Activated CD4-positive, alpha-beta T cell treated with anti-CD3 and anti-CD28 coated beads for 36 hours (primary cell): ENCODE measurements around the gene DCUN1D2. TPM values are rescaled to one million over a fixed set of nuclear protein-coding genes. Genes with fewer than 3 reads are reported as not detected.

Source experiments
- ATAC-seq: fragments of 200-7000 bp; cut with Tn5 transposase; one replicate; pipeline ENCODE4 v1.10.0; 2021; ENCODE audit warnings: mild to moderate bottlenecking, moderate library complexity
- CTCF ChIA-PET: fragments of 350-600 bp; sonication (Branson Sonifier 250); formaldehyde crosslinking; loops from one replicate; lab custom pipeline; 2021; ENCODE audit warnings: antibody characterized with exemption; lab: Charles Lee
- POLR2A ChIA-PET: fragments of 350-600 bp; sonication (Branson Sonifier 250); formaldehyde crosslinking; loops from one replicate; lab custom pipeline; 2021; ENCODE audit warnings: antibody characterized with exemption, inconsistent platforms; lab: Charles Lee
- DNase-seq: peaks from one replicate; pipeline ENCODE4 v3.0.0-alpha.2; 2020
- H3K27ac Mint-ChIP-seq: one replicate; pipeline ENCODE4 v1.8.0; 2021; ENCODE audit warnings: mixed read lengths
- H3K27me3 Mint-ChIP-seq: one replicate; pipeline ENCODE4 v1.8.0; 2021; ENCODE audit warnings: mixed read lengths
- H3K36me3 Mint-ChIP-seq: one replicate; pipeline ENCODE4 v1.8.0; 2021; ENCODE audit warnings: low read depth, mixed read lengths
- H3K4me1 Mint-ChIP-seq: one replicate; pipeline ENCODE4 v1.8.0; 2021; ENCODE audit warnings: mixed read lengths
- H3K4me3 Mint-ChIP-seq: one replicate; pipeline ENCODE4 v1.8.0; 2021; ENCODE audit warnings: mild to moderate bottlenecking, moderate library complexity, mixed read lengths
- H3K9me3 Mint-ChIP-seq: one replicate; pipeline ENCODE4 v1.8.0; 2021; ENCODE audit warnings: low read depth, mixed read lengths
- intact Hi-C, 2 experiments: fragments of 100-400 bp; cut with DNase I in 1 of 2; cut with micrococcal nuclease in 1 of 2; formaldehyde crosslinking; loops; one replicate each; pipeline versions ENCODE4 v1.14.2 to v1.15.1; 2022 to 2024; cut with DNase I, micrococcal nuclease
- total RNA-seq, 2 experiments: library from RNA; stranded (reverse); gene quantifications; one replicate each; pipeline ENCODE4 v1.2.3, GENCODE V29; 2021

Gene DCUN1D2
- total RNA-seq, 2 experiments from 2014 or later: 12.1 to 15.3 TPM

GRCh38 chr13:113428469-113428865 is 62.0 kb downstream of the DCUN1D2 start:
- Mint-ChIP-seq H3K27ac (no peak overlapping the region), H3K4me3 (no peak overlapping the region), H3K36me3 (peaks cover 3% of the 10 kb centered on the region), H3K27me3 (no peaks in the 10 kb centered on the region), H3K9me3 (no peaks in the 10 kb centered on the region), H3K4me1 (no peaks in the 10 kb centered on the region)
- DNase-seq: no peak
- POLR2A ChIA-PET: no interaction called here
- CTCF ChIA-PET: no interaction called here
- ATAC-seq: no peak
- intact Hi-C loops: no loop called here

- Mint-ChIP-seq H3K36me3 (peaks cover 3% of the 10 kb centered on the region), H3K27ac (no peak overlapping the region), H3K27me3 (no peaks in the 10 kb centered on the region), H3K4me1 (no peaks in the 10 kb centered on the region), H3K4me3 (no peak overlapping the region), H3K9me3 (no peaks in the 10 kb centered on the region)
- POLR2A ChIA-PET: no interaction called here
- intact Hi-C loops: no loop called here
- DNase-seq (no peak), ATAC-seq (no peak)
- CTCF ChIA-PET: no interaction called here
Observed at GRCh38 chr13:113427562-113428468, 62.7 kb downstream of the DCUN1D2 start.

GRCh38 chr13:113426591-113426986 is 63.9 kb downstream of the DCUN1D2 start:
- POLR2A ChIA-PET: no interaction called here
- H3K27me3 Mint-ChIP-seq: no peaks in the 10 kb centered on the region
- no peak overlapping the region for H3K27ac Mint-ChIP-seq
- intact Hi-C loops: no loop called here
- no peak for DNase-seq
- no peaks in the 10 kb centered on the region for H3K4me1 Mint-ChIP-seq
- H3K36me3 Mint-ChIP-seq: peaks cover 3% of the 10 kb centered on the region
- CTCF ChIA-PET: no interaction called here
- H3K9me3 Mint-ChIP-seq: no peaks in the 10 kb centered on the region
- no peak overlapping the region for H3K4me3 Mint-ChIP-seq
- ATAC-seq: no peak

GRCh38 chr13:113425941-113426590 is 64.4 kb downstream of the DCUN1D2 start:
- no peaks in the 10 kb centered on the region for H3K9me3 Mint-ChIP-seq
- no peaks in the 10 kb centered on the region for H3K27me3 Mint-ChIP-seq
- DNase-seq (no peak), ATAC-seq (no peak)
- H3K4me1 Mint-ChIP-seq: no peaks in the 10 kb centered on the region
- intact Hi-C loops: no loop called here
- H3K36me3 Mint-ChIP-seq: peaks cover 3% of the 10 kb centered on the region
- ChIA-PET CTCF (no interaction called here), POLR2A (no interaction called here)
- H3K27ac Mint-ChIP-seq: no peak overlapping the region
- H3K4me3 Mint-ChIP-seq: no peak overlapping the region

DNA sequence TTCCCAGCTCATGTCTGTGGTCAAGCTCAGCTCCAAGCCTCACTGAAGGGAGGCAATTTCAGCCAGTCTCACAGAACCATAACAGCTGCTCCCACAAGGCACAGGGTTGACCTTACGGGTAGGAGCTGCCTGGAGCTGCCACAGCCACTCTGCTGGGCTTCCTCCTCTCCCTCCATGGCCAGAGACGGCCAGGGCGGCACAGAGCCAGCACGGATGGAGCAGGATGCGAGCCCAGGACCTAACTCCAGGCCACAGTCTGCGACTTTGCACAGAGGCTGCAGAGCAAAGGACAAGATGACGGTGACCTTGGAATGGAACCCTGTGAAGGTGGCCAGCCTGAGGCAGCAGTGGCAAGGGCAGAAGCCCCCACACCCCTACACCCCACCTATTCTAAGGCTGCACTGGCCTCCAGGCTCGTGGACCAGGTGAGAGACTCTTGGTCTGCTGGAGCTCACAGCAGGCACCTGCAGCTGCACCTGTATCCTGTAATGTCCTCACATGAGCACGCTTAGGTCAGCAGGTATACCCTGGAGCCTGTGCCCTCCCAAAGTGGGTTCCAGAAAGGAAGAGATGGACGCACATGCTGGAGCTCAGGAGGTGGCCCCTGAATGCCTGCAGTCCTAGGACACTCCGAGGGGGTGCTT is 66.9 kb downstream of the DCUN1D2 start:
- POLR2A ChIA-PET: no interaction called here
- no peaks in the 10 kb centered on the region for H3K4me1 Mint-ChIP-seq
- no peaks in the 10 kb centered on the region for H3K27me3 Mint-ChIP-seq
- H3K4me3 Mint-ChIP-seq: no peak overlapping the region
- CTCF ChIA-PET: no interaction called here
- intact Hi-C loops: no loop called here
- no peaks in the 10 kb centered on the region for H3K9me3 Mint-ChIP-seq
- no peak for DNase-seq
- ATAC-seq: no peak
- no peaks in the 10 kb centered on the region for H3K36me3 Mint-ChIP-seq
- no peak overlapping the region for H3K27ac Mint-ChIP-seq

DNA sequence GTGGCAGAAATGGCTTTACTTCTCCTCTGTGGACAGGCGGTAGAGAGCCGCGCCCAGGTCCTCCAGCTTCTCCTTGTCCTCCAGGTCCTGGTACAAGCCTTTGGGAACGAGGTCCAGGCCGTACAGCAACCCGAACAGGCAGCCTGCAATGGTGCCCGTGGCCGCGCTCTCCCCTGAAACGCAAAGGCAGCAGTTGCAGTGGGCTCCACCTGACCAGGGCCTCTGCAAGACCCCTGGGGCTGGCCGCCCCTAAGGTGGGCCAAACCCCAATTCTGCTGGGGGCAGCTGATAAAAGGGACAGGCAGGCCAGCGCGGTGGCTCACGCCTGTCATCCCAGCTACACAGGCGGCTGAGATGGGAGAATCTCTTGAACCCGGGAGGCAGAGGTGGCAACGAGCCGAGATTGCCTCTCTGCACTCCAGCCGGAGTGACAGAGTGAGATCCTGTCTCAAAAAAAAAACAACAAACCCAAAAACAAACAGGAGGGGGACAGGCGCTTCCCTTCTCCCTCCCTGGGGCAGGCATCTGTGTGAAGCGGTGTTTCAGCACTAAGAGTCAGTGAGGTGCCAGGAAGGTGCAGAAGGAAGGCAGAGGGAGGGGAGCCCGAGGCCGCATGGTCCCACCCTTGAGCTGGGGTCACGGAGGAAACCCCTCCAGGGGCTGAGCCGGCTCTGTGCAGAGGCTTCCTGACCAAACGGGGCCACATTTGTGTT is 67.5 kb downstream of the DCUN1D2 start:
- POLR2A ChIA-PET: no interaction called here
- no peaks in the 10 kb centered on the region for H3K4me1 Mint-ChIP-seq
- CTCF ChIA-PET: no interaction called here
- no peaks in the 10 kb centered on the region for H3K27me3 Mint-ChIP-seq
- no peak for DNase-seq
- no peak overlapping the region for H3K27ac Mint-ChIP-seq
- H3K4me3 Mint-ChIP-seq: no peak overlapping the region
- intact Hi-C loops: no loop called here
- no peaks in the 10 kb centered on the region for H3K9me3 Mint-ChIP-seq
- no peak for ATAC-seq
- no peaks in the 10 kb centered on the region for H3K36me3 Mint-ChIP-seq

DNA sequence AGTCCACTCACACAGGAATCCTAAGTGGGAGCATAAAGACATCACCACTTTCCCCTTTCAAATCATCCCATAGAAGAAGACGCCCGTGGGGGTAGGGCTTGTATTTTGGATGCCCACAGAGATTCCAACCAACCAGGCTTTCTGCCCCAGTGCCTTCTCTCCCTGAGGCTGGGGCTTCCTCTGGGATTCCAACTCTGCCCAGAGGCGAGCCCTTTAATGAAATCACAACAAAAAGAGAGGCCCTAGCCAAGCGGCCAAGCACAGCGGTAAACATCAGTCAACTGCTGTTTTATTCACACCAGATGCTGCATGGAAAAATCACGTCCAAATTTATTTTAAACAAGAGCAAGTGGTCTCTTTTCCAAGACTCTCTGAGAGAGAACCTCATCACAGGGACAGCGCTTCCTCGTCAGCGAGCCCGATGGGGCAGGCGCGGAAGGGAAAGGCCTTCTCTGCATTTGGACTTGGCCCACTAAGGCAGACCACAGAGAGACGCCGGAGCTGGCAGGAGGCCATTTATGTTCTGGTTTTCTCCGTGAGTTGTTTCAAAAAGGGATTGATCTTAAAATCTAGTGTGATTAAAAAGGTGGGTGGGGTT is 68.7 kb downstream of the DCUN1D2 start:
- H3K27me3 Mint-ChIP-seq: peaks cover under 1% of the 10 kb centered on the region
- no peak overlapping the region for H3K27ac Mint-ChIP-seq
- CTCF ChIA-PET: no interaction called here

DNA sequence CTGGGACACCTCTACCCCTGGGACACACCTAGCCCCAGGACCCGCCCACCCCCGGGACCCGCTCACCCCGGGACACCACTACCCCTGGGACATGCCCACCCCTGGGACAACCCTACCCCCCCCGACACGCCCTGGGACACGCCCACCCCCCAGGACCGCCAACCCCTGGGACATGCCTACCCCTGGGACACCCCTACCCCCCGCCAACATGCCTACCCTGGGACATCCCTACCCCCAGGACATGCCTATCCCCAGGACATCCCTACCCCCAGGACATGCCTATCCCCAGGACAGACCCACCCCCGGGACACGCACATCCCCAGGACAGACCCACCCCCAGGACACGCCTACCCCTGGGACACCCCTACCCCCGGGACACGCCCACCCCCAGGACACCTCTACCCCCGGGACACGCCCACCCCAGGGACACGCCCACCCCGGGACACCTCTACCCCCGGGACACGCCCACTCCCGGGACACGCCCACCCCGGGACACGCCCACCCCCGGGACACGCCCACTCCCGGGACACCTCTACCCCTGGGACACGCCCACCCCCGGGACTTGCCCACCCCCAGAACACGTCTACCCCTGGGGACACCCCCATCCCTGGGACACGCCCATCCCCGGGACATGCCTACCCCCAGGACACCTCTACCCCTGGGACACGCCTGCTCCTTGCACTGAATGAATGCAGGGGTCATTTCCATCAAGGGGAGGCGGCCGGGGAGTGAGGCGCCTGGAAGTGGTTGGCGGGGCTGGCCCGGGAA is 69.5 kb downstream of the DCUN1D2 start:
- ChIA-PET POLR2A (no interaction called here), CTCF (no interaction called here)
- no peak overlapping the region for H3K27ac Mint-ChIP-seq
- H3K9me3 Mint-ChIP-seq: no peaks in the 10 kb centered on the region
- no peak for ATAC-seq
- H3K27me3 Mint-ChIP-seq: peaks cover 1% of the 10 kb centered on the region
- DNase-seq: peak; percentile 12
- intact Hi-C loops: no loop called here
- H3K4me1 Mint-ChIP-seq: no peaks in the 10 kb centered on the region
- H3K36me3 Mint-ChIP-seq: no peaks in the 10 kb centered on the region
- no peak overlapping the region for H3K4me3 Mint-ChIP-seq

More for the DNA sequence above, 68.7 kb downstream of the DCUN1D2 start:
- Mint-ChIP-seq H3K36me3 (no peaks in the 10 kb centered on the region), H3K4me3 (no peak overlapping the region), H3K4me1 (no peaks in the 10 kb centered on the region), H3K9me3 (no peaks in the 10 kb centered on the region)
- ATAC-seq (no peak), DNase-seq (no peak)
- POLR2A ChIA-PET: no interaction called here
- intact Hi-C loops: no loop called here

GRCh38 chr13:113420232-113420631 is 70.3 kb downstream of the DCUN1D2 start:
- ATAC-seq: no peak
- H3K9me3 Mint-ChIP-seq: no peaks in the 10 kb centered on the region
- H3K4me1 Mint-ChIP-seq: no peaks in the 10 kb centered on the region
- no peak overlapping the region for H3K27ac Mint-ChIP-seq
- intact Hi-C loops: no loop called here
- POLR2A ChIA-PET: no interaction called here
- no peak for DNase-seq
- no peaks in the 10 kb centered on the region for H3K36me3 Mint-ChIP-seq
- CTCF ChIA-PET: interaction anchor here (0.5 kb wide), 1 partner anchor 182 kb away, joined by 3 read pairs; no protein-coding TSS in a partner anchor
- no peak overlapping the region for H3K4me3 Mint-ChIP-seq
- peaks cover 1% of the 10 kb centered on the region for H3K27me3 Mint-ChIP-seq

- no peaks in the 10 kb centered on the region for H3K9me3 Mint-ChIP-seq
- ChIA-PET CTCF (interaction anchor here (0.5 to 0.6 kb wide), 2 partner anchors 182 to 315 kb away, joined by 3 read pairs; no protein-coding TSS in a partner anchor), POLR2A (no interaction called here)
- intact Hi-C loops: no loop called here
- H3K4me3 Mint-ChIP-seq: no peak overlapping the region
- H3K27ac Mint-ChIP-seq: no peak overlapping the region
- peaks cover 1% of the 10 kb centered on the region for H3K27me3 Mint-ChIP-seq
- DNase-seq: no peak
- no peaks in the 10 kb centered on the region for H3K4me1 Mint-ChIP-seq
- ATAC-seq: no peak
- H3K36me3 Mint-ChIP-seq: no peaks in the 10 kb centered on the region
Observed at GRCh38 chr13:113419531-113420193, 70.8 kb downstream of the DCUN1D2 start.
